Choroid plexus epithelial cell (primary cell): ENCODE results near the gene S100P.

Experiments
- DNase-seq: peaks from one replicate; pipeline ENCODE4 v3.0.0-alpha.2; 2010; ENCODE audit warnings: low read depth
- H3K4me3 ChIP-seq: 2 replicates; pipeline ENCODE4 v1.5.1; 2011; ENCODE audit warnings: low read depth, mild to moderate bottlenecking, control low read depth, low read length, moderate library complexity
- TF ChIP-seq, protein P1 (sequence below): conservative IDR thresholded peaks from 2 replicates; pipeline ENCODE4 v1.5.1; 2011; ENCODE audit warnings: low read depth, mild to moderate bottlenecking, control low read depth, inconsistent platforms, low read length, moderate library complexity

Gene S100P

DNA sequence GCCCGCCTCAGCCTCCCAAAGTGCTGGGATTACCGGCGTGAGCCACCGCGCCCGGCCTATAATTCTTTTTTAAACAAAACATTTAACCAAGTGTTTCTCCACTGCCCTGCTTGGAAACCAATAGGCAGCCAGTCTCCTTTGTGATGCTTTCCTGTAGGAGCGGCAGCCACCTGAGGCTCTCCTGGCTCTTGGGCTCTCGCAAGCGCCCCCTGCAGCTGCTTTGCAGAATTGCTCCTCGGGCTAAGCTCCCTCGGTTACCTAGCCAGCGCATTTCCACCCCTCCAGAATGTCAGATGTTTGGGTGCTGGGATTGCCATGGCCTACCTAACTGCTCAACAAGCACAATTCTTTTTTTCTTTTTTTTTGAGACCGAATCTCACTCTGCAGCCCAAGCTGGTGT is 7.7 kb downstream of the S100P start:
- DNase-seq: no peak
- H3K4me3 ChIP-seq: no peak overlapping the region
- TF ChIP-seq, protein P1, sequence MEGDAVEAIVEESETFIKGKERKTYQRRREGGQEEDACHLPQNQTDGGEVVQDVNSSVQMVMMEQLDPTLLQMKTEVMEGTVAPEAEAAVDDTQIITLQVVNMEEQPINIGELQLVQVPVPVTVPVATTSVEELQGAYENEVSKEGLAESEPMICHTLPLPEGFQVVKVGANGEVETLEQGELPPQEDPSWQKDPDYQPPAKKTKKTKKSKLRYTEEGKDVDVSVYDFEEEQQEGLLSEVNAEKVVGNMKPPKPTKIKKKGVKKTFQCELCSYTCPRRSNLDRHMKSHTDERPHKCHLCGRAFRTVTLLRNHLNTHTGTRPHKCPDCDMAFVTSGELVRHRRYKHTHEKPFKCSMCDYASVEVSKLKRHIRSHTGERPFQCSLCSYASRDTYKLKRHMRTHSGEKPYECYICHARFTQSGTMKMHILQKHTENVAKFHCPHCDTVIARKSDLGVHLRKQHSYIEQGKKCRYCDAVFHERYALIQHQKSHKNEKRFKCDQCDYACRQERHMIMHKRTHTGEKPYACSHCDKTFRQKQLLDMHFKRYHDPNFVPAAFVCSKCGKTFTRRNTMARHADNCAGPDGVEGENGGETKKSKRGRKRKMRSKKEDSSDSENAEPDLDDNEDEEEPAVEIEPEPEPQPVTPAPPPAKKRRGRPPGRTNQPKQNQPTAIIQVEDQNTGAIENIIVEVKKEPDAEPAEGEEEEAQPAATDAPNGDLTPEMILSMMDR: peak; percentile 40

DNA sequence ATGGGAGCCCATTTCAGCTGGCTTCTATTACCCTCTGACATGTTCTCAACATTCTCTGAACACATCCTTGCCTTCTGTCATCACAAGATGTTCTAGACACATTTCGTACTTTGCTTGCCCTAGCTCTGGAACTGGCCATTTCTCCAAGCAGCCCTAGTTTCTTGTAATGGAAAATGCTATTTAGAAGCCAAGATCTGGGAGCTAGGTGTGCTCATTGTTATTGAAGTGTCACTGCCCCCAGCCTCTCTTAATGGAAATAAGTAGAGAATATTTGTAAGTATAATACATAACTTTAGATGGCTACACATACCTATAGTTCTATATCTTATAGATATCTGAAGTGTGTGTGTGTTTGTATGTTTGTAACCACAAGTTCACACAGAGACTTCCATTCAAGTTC is 9.1 kb downstream of the S100P start:
- TF ChIP-seq, protein P1: no peak
- no peak for DNase-seq
- no peak overlapping the region for H3K4me3 ChIP-seq

DNA sequence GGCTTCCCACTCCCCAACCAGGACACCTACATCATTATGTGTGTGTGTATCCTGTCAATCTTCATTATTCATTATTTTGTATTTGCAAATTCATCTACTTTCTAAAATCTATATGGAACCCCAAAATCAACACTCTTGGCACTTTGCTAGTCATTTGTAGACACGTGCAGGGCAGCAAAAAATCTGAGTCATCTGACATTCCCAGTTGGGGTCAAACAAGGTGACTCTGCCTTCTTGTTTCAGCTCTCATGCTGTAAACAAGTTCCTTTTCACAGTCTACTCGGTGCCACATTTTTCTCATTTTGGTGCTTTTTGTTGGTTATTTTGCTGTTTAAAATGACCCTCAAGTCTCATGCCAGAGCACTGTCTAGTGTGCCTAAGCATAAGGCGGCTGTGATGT is 10.1 kb downstream of the S100P start:
- TF ChIP-seq, protein P1: no peak
- DNase-seq: peak; percentile 50
- no peak overlapping the region for H3K4me3 ChIP-seq

DNA sequence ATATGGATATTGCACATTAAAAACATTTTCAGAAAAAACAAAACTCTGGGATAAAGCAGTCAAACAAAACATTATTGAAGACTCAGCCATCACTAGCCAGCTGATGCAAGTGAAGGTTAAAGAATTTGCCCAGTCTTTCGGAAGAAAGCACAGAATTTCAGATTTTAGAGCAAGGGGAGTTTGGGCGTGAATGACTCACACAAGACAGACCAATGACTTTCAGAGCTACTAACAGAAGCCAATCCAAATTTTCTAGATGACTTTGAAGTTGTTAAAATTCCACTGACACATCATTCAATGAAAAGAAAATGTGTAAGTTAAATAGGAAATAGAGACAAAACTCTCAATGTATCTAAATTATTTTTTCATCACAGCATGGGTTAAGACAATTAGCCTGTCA is 12.0 kb downstream of the S100P start:
- H3K4me3 ChIP-seq: no peak overlapping the region
- TF ChIP-seq, protein P1: no peak
- no peak for DNase-seq

DNA sequence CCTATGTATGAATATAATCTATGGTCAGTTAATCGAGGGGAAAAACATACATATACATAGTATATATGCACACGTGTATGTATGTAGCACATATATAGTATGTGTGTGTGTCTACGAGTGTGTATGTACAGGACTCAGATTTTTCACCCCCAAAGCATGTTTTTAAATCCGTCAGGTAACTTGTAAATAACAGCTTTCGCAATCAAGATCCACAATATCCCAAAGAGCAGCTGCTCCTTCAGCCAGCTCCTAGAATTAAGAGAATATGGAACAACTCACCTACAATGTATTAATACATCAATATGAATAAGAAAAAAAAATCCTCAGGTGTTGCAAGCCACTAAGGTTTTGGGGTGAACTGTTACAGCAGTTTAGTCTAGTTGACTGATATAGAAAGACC is 12.5 kb downstream of the S100P start:
- no peak for DNase-seq
- TF ChIP-seq, protein P1: no peak
- H3K4me3 ChIP-seq: no peak overlapping the region

DNA sequence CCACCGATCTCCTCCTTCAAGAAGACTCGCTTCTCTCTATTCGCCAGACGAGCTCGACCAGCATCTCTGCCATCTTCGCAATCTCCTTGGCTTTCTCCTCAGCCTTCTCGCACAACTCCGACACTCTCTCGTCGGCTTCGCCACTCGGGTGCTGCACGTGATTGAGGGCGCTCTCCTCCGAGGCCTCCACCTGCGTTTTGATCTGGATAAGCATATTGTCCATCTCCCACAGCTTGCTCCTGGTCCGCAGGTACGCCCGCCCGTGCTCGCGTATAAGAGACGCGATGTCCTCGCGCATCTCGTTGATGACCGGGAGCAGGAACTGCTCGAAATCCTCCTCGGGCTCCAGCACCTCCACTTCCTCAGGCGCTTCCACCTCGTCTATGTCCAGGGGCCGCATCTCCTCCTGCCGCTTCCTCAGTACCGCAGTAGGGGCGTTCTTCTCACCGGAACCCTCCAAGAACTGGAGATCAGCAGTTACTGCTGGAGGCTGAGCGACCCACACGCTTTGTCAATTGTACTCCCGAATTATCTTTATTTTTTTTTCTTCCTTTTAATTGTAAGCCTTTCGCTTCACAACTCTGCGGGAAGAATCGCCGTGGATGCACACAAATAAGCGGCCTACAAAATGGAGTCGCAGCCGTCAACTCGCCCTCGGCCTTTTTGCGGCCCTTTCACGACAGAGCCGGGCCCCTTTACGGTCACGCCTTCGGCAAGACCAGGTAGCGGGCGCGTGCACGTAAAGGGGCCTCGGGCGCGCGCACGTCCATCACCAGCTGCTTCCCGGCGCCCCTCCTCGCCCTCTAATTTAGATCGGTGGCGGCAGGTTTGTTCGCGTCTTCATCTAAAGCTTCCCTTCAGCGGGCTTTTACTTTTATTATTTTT is 15.8 kb downstream of the S100P start, which contains the start of gene MRFAP1L1:
MRFAP1L1 (minus strand) TSS at position 636 of the 885 bp plus-strand sequence; CDS start at position 400, 236 bp downstream.
- peak; percentile 98 for DNase-seq
- peak within 1 kb of the TSS; percentile 84 for H3K4me3 ChIP-seq
- TF ChIP-seq, protein P1: peak; percentile 30

DNA sequence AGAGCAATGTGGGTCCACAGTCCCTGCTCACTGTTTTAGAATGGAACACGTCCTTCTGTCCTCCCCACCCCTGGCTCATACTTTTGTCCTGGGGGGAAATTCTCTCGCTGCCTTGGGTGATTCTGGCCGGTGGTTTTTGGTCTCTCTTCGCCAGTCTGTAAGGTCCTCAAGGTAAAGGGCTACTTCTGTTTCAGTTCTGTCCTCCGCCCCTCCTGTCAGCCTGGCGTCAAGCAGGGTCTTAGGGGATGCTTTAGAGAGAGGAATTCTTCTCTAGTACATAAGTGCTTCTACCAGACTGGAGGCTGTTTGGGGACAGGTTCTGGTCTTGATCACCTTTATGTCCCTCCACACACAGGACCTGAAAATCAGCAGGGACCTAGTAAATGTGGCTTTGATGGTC is 16.6 kb downstream of the S100P start:
- peak overlapping the region; percentile 84 for H3K4me3 ChIP-seq
- TF ChIP-seq, protein P1: no peak
- no peak for DNase-seq
